Myocyte (in vitro differentiated cells): ENCODE results near the gene VMAC. TPM values are rescaled to one million over a fixed set of nuclear protein-coding genes. Genes with fewer than 3 reads are reported as not detected.
"Not testable (repeated sequence)": the region's sequence is repeated elsewhere in the genome, so short reads cannot be mapped to it uniquely, and the experiment has no call there.

ENCODE experiments used
- DNase-seq: peaks from one replicate; pipeline ENCODE4 v3.0.0-alpha.2; 2012; ENCODE audit warnings: low read depth
- total RNA-seq: library from RNA; depleted of rRNA; stranded (reverse); fragments of >200 nt; gene quantifications from 2 replicates; pipeline ENCODE4 v1.2.3, GENCODE V29; 2014

The VMAC gene
- total RNA-seq, 1 donor from 2014 or later = 3.1 TPM

DNA sequence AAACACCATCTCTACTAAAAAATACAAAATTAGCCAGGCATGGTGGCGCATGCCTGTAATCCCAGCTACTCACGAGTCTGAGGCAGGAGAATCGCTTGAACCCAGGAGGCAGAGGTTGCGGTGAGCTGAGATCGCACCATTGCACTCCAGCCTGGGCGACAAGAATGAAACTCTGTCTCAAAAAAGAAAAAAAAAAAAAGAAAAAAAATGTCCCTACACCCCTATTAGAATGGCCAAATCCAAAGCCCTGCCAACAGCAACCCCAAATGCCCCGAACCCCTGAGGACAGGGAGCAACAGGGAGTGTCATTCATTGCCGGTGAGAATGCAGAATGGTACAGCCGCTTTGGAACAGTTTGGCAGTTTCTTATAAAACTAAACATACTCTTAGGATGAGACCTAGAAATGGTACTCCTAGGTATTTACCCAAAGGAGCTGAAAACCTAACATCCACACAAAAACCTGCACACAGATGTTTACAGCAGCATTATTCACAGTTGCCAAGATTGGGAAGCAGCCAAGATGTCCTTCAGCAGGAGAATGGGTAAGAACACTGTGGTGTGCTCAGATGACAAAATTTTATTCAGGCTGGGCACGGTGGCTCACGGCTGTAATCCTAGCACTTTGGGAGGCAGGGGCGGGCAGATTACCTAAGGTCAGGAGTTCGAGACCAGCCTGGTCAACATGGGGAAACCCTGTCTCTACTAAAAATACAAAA, 21.4 kb upstream of the VMAC start:
- DNase-seq = not testable (repeated sequence)

DNA sequence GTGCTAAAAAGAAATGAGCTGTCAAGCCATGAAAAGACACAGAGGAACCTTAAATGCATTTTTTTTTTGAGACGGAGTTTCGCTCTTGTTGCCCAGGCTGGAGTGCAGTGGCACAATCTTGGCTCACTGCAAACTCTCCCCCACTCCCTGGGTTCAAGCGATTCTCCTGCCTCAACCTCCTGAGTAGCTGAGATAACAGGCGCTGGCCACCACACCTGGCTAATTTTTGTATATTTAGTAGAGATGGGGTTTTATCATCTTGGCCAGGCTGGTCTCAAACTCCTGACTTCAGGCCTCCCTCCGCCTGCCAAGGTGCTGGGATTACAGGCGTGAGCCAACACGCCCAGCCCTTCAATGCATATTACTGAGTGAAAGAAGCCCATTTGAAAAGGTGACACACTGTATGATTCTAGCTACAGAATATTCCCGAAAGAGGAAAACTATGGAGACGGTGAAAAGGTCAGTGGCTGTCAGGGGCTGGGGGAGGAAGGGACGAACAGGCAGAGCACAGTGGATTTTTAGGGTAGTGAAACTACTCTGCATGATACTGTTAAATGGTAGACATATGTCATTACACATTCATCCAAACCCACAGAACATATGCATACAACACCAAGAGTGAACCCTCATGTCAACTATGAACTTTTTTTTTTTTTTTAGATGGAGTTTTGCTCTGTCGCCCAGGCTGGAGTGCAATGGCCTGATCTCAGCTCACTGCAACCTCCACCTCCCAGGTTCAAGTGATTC, 20.4 kb upstream of the VMAC start:
- DNase-seq = not testable (repeated sequence)

DNA sequence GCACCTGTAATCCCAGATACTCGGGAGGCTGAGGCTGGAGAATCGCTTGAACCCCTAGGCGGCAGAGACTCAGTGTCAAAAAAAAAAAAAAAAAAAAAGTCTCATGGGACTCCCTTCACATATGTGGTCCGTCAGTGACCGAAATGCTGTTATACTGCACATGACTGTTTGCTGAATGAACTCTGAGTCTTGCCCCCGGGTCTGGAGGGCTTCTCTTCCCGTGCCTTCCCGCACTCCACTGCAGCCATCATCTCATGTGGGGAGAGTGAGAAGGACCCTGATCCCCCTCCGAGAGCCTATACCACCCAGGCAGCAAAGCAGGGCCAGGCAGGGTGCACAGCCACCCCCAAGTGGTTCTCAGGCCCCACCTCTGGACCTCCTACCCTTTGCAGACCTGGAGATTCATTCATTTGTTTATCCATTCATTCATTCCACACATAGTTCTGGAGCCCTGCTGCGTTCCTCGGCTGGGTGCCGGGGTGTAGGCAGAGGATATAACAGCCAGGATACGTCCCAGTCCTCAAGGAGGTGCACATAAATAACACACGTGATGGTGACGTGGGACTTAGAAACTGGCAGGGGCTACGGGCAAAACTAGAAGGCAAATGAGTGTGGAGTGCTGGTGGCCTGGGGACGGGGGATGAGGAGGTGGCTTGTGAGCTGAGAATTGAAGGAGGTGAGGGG, 15.2 kb upstream of the VMAC start:
- DNase-seq = no peak

- DNase-seq = no peak
Observed at GRCh38 chr19:5890099-5890498, 14.6 kb upstream of the VMAC start.

DNA sequence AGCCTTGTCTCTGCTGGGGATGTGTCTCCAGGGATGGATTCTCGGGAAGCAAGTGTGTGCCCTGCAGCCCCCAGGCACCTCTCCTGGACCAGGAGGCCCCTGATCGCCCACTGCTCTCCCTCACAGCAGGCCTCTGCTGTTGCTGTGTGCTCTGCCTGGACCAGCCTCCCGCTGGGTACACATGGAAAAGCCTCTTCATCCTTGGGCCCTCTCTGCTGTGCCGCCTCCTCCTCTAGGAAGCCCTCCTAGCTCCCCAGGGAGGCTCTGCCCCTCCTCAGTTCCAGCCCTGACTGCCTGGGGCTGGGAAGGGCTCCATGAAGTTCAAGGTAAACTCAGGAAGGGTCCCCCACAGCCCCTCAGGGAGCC, 13.1 kb upstream of the VMAC start:
- no peak for DNase-seq

DNA sequence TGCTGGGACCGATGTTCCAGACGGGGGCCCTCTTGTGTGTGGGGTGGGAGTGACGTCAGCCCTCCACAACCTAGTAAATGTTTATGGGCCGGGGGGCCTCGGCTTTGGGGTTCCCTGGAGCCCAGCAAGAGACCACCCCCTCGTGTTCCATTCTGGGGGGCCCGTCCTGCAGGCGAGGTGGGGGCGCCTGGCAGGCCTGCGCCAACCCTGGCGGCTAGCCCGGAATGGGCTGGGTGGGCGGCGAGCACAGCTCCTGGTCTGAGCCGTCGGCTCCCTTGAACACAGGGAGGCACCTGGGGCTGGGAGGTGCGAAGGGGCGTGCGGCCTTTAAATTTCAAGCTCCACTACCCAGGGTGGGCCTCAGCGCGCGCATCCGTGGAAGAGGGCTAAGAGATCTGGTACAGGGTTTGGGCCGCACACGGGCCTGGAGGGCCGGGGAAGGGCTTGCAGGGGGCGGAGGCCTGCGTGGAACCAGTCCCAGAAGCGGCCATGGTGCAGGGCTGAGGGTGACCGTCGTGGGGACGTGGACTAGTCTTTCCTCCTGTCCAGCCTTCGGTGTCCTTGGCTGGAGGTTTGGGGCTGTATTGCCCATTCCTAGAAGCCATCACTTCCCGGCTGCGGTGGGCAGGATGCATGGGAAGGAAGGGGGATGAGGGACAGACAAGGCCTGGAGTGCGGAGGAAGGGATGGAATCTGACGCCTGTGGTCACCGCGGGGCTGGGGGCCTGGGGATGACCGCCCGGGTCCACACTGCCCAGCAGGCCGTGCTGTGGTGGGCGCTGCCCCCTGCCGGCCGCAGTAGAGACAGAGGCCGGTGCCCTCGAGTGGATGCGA, 12.5 kb upstream of the VMAC start:
- DNase-seq = peak; percentile 48

DNA sequence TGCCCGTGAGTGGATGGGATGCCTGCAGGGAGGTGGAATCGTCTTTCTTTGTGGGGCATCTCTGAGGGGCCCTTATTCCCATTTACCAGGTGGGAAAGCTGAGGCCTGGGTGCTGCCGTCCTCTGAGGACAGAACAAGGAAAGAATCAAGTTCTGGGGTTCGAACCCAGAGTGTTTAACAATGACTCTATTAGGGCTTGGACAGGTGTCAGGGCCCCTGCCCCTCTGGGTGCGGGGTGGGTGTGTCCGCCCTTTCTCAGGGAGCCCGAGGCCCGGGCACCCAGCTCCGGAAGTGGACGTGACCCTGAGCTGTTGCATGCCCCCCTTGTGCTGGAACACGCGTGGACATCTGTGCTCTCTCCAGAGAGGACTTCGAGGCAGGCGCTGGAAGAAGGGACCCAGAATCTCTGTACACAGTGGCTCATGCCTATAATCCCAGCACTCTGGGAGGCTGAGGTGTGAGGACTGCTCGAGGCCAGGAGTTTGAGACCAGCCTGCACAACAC, 11.8 kb upstream of the VMAC start:
- no peak for DNase-seq

DNA sequence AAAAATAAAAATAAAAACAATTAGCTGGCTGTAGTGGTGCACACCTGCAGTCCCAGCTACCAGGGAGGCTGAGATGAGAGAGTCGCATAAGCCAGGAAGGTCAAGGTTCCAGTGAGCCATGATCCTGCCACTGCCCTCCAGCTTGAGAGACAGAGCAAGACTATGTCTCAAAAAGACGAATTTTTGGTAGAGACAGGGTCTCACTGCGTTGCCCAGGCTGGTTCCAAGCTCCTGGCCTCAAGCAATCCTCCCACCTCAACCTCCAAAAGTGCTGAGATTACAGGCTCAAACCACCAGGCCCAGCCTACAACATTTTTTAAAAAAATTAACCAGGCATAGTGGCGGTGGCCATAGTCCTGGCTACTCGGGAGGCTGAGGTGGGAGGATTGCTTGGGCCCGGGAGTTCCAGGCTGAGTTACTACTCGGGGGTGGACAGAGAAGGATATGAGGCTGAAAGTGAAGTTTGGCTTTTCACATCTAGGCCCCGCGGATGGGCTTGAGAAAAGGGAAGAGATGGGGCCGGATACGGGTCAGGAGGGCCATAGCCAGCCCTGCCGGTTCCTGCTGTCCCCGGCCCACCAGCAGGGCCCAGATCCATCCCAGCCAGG, 11.3 kb upstream of the VMAC start:
- no peak for DNase-seq

GRCh38 chr19:5893907-5894703, 10.6 kb upstream of the VMAC start:
- peak; percentile 47 for DNase-seq

DNA sequence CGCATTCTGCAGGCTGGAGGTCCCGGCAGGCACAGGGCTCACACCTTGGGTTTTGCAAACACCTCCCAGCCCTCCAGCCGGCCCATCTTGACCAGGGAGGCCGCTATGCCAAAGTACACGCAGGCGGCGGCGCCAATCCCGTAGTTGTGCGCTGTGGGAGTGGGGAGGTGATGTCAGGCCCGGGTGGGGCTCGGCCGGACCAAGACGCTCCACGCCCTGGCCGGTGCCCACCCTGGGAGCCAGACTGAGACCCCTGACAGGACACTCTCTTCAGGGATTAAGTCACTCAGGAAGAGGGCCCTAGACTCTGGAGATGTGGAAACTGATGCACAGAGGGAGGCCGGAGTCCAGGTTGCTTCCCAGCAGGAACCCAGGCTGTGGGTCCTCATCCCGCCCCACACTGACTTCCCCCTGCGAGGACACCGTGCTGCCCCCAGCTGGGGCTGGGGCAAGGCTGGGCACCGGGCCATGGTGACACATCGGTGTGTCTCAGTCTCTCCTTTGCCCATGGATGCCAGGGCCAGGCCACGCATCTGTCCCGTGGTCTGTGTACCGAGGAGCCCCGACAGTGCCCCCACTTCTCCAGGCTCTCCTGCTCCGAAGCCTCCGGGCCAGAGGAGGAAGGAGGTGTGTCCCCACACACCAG, 9.8 kb upstream of the VMAC start:
- DNase-seq = no peak

DNA sequence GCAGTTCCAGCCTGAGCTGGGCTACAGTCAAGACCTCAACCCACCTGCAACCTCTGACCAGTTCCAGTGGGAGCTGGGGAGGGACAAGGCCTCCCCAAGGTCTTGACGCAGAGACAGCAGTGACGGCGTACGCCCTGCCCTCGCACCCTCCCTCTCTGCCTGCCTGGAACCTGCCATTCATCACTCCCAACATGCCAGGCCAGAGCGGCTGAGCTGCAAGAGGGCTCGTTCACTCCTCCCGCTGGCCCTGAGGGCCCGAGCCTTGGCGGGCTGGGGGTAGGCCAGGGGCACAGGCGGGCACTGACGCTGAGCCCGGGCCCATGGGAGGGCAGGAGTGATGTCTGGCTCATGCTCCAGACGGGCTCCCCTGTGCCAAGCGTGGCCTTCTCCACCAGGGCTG, 9.3 kb upstream of the VMAC start:
- DNase-seq = no peak

GRCh38 chr19:5895890-5896289, 8.8 kb upstream of the VMAC start:
- DNase-seq = no peak

- DNase-seq = no peak
Observed at GRCh38 chr19:5896365-5897076, 8.2 kb upstream of the VMAC start.

DNA sequence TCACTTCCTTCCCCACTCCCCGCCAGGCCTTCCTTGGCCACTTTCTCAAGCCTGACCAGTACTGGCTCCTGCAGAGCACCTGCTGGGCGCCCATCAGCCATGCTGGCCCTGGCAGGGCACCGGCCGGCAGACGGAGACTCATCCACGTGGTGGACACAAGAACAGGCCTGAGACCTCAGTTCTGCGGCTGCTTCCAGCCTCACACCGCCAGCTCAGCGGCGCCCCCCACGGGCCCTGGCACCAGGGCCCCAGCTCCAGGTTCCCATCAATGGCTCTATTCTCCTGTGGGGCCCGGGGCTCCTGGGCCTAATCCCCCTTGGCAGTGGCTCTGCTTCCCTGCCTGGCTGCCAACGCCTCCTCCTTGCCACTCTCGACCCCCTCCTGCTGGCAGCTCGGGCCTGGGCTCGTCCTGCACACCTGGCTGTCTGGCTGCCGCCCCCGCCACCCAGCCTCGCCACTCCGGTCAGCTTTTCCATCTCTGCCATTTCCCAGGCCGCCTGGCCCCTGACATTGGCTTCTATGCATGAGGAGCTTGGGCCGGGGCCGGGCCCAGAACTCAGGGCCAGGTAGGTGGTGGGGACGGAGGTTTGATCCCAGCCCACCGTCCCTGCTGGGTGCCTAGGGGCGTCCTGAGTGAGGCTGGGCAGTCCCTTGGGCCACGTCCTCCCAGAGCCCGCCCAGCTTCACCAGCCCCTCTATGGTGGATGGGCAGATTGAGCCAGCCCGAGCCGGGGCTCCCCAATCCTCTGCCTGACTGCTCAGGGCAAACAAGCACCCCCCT, 7.3 kb upstream of the VMAC start:
- no peak for DNase-seq

GRCh38 chr19:5899728-5900526, 4.7 kb upstream of the VMAC start:
- no peak for DNase-seq

GRCh38 chr19:5900976-5901375, 3.7 kb upstream of the VMAC start:
- DNase-seq = no peak

GRCh38 chr19:5903056-5903623, 1.5 kb upstream of the VMAC start:
- DNase-seq = peak; percentile 38
